Subcutaneous adipose tissue (tissue), 4 donors: ENCODE data around the gene AADACL4. TPM values are rescaled to one million over a fixed set of nuclear protein-coding genes. Genes with fewer than 3 reads are reported as not detected.

ENCODE experiments used
- CTCF ChIP-seq: fragments of 450-650 bp; IDR thresholded peaks from one replicate; pipeline ENCODE4 v1.5.1; 2016; ENCODE audit warnings: low read depth, mild to moderate bottlenecking, control low read depth, antibody characterized with exemption, moderate library complexity
- total RNA-seq, 4 donors: library from RNA; depleted of rRNA; stranded (reverse); fragments of >200 nt; gene quantifications; one replicate each; pipeline ENCODE4 v1.1.0, GENCODE V29; 2016

Gene AADACL4
- total RNA-seq, 4 donors from 2014 or later = not detected

GRCh38 chr1:12692967-12693782, 49.3 kb downstream of the AADACL4 start:
- no peak for TF ChIP-seq CTCF

DNA sequence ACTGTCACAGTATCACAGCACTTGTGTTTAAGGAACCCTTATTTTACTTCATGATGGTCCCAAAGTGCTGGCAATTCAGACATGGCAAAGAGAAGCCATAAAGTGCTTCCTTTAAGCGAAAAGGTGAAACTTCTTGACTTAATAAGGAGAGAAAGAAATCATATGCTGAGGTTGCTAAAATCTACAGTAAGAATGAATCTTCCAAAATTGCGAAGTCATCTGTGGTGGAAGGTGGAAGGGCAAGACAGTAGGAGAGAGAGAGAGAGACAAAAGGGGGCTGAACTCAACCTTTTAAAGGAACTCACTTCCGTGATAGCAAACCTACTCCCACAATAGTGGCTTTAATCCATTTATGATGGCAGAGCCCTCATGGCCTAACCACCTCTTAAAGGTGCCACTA, 52.8 kb downstream of the AADACL4 start:
- no peak for TF ChIP-seq CTCF

DNA sequence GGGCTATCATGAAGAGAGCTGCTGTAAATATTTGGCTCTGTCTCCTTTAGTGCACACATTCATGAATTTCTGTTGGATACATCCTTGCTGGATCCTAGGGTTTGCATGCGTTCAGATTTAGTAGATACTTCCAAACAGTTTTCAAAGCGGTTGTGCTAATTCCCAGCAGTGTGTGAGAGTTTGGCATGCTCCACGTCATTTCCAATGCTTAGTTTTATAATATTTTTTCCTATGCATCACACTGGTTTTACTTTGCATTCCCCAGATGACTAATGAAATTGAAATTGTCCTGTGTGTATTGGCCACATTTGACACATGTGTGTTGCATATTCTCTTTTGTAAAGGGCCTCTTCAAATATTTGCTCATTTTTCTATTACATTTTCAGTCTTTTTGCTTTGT, 53.5 kb downstream of the AADACL4 start:
- no peak for TF ChIP-seq CTCF

GRCh38 chr1:12703821-12704451, 60.1 kb downstream of the AADACL4 start:
- no peak for TF ChIP-seq CTCF

- TF ChIP-seq CTCF = no peak
These were observed 62.2 kb downstream of the AADACL4 start for GRCh38 chr1:12706061-12706460.

DNA sequence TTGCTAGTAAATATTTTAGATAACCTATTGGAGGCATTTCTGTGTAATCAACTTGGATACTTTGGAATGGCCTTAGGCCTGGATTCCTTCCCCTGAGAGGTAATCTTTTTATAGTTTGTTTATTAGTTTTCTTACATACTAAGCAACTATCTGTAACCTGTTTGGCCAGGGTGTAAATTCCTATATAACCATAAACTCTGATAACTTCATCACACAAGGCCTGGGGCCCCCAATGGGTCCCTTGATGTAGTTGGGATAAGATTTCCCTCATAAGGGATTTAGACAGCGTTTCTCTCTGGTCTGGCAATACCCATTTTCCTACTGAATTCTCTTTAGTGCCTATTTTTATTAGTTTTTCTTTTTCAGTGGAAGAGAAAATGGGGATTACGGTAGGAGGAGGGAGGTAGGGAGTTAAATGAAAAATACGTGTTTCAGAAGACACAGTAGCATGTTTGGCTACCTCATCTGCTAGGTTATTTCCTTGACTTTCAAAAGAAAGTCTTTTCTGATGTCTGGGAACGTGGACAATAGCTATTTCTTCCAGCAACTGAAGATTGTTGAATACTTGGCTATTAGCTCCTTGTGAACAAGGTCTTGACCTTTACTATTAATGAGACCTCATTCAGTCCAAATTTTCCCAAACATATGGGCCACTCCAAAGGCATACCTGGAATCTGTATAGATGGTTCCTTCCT, 64.7 kb downstream of the AADACL4 start:
- no peak for TF ChIP-seq CTCF

DNA sequence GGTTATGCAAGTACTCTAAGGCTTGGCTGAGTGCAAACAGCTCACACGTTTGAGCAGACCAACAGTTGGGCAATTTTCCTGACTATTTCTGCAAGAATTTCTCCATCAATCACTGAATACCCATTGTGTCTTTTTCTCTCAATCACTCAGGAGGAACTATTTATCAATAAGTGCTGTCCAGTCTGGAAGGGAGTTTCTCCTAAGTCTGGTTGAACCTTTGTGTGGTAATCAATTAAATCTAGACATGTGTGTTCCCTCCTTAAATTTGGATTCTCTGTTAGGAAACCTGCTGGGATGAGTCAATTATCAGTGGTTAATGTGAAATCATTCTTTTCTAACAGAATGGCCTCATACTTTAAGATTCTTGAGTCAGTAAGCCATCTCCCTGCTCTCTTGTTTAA, 65.2 kb downstream of the AADACL4 start:
- TF ChIP-seq CTCF = no peak
